22Rv1 (cell line): Measurements from ENCODE around the gene TMEM87A.

Source experiments
- H3K27ac ChIP-seq: fragments of 450-650 bp; 2 replicates; pipeline ENCODE4 v1.5.1; 2017
- ZFX ChIP-seq: fragments of 450-650 bp; IDR thresholded peaks from 2 replicates; pipeline ENCODE4 v1.6.1; 2017; ENCODE audit warnings: antibody characterized with exemption, borderline replicate concordance
- TF ChIP-seq, protein P1 (sequence below): fragments of 450-650 bp; IDR thresholded peaks from 2 replicates; pipeline ENCODE4 v1.5.1; 2017; ENCODE audit warnings: mild to moderate bottlenecking

TMEM87A gene

DNA sequence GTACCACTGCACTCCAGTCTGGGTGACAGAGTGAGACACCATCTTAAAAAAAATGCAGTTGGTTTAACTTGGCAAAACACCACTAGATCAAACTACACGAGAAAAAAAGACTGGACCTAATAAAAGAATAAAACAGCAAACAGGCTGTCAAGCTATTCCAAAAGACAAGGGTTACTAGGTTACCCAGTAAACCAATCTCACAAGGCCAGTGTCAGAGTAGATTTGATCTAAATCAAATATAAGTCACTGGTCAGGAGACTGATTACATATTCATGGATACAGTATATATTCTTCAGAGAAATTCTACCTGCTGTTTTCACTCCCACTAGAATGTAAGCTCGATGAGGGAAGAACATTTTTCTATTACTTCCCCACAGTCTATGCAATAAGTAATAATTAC is 2.7 kb downstream of the TMEM87A start:
- H3K27ac ChIP-seq = peak overlapping the region; percentile 97
- no peak for TF ChIP-seq ZFX
- TF ChIP-seq, protein P1, sequence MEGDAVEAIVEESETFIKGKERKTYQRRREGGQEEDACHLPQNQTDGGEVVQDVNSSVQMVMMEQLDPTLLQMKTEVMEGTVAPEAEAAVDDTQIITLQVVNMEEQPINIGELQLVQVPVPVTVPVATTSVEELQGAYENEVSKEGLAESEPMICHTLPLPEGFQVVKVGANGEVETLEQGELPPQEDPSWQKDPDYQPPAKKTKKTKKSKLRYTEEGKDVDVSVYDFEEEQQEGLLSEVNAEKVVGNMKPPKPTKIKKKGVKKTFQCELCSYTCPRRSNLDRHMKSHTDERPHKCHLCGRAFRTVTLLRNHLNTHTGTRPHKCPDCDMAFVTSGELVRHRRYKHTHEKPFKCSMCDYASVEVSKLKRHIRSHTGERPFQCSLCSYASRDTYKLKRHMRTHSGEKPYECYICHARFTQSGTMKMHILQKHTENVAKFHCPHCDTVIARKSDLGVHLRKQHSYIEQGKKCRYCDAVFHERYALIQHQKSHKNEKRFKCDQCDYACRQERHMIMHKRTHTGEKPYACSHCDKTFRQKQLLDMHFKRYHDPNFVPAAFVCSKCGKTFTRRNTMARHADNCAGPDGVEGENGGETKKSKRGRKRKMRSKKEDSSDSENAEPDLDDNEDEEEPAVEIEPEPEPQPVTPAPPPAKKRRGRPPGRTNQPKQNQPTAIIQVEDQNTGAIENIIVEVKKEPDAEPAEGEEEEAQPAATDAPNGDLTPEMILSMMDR = no peak

DNA sequence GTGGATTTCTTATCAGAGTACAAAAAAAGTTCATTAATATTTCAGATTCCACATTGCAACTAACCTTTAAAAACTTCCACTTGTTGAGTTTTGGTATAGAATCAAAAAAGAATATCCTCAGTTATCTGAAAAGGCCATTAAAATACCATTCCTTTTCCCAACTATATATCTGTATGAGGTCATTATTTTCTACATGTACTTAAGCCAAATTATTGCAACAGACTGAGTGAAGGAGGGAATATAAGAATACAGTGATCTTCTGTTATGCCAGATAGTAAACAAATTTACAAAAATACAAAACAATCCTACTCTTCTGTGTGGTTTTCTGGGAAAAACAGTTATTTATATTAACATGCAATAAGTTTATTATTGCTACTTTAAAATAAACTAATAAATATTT is 5.9 kb downstream of the TMEM87A start:
- no peak overlapping the region for H3K27ac ChIP-seq
- TF ChIP-seq, protein P1 = no peak
- TF ChIP-seq ZFX = no peak

DNA sequence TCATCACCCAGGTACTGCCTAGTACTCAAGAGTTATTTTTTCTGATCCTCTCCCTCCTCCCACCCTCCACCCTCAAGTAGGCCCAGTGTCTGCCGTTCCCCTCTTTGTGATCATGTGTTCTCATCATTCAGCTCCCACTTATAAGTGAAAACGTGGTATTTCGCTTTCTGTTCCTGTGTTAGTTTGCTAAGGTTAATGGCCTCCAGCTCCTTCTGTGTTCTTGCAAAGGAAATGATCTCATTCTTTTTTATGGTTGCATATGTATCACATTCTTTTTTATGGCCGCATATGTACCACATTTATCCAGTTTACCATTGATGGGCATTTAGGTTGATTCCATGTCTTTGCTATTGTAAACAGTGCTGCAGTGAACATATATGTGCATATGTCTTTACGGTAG is 8.4 kb downstream of the TMEM87A start:
- no peak overlapping the region for H3K27ac ChIP-seq
- TF ChIP-seq ZFX = no peak
- TF ChIP-seq, protein P1 = no peak

DNA sequence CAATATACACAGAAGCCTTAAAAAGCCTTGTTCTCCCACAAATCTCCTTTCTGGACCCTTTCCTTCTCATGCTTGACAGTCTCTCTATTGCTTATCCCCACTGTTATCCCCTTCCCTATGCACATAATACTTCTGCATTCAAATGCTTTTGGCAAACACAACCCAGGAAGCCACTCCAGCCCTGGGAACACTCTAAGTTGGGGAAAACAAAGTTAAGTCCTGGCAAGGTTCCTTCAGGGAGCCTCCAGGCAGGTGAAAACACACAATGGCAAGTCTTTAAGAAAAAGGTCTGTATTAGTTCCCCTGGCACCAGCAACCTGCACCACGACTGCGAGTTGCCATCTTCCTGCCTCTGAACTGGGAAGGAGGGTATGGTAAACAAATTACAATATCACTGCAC is 19.9 kb downstream of the TMEM87A start:
- H3K27ac ChIP-seq = no peak overlapping the region
- TF ChIP-seq, protein P1 = no peak
- TF ChIP-seq ZFX = no peak

DNA sequence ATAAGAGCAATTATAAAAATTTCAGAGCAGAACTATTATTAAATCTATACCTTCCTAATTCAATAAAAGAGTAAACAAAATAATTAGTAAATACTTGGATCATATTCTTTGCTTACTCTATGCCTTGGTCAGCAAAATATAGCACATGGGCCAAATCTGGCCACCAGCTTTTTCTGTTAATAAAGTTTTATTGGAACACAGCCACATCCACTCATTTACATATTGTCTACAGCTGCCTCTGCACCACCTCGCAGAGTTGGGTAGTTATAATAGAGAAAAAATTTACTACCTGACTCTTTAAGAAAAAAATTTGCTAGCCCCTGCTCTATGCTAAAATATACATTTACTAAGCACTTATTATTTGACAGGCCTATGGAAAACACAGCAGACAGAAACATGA is 32.4 kb downstream of the TMEM87A start:
- H3K27ac ChIP-seq = no peak overlapping the region
- no peak for TF ChIP-seq ZFX
- TF ChIP-seq, protein P1 = no peak

DNA sequence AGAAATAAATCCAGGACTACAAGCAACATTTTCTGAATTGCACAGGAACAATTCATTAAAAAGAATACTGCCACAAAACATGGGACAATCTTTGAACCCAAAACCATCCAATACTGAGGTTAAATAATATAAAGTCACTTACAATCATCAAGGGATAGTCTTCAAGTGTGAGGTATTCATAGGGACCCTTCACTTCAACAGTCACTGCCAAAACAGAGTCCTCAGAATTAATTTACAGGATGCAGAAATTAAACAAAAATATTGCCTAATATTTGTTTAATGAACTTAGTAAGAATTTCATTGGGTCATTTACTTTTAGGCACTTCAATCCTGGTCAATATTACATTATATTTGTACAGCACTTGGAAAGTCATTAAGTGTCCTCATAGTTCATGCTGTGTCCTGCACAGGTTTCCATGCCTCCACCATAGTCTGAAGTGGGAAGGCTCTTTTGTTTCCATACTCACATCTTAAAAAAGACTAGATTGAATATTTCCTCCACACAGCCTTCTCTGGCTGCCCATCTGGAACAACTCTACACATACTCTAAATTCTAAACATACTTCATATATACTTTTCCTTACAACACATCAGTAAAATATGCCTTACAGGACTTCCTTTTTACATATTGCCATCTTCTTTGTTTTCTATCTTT is 33.6 kb downstream of the TMEM87A start:
- H3K27ac ChIP-seq = no peak overlapping the region
- TF ChIP-seq ZFX = no peak
- TF ChIP-seq, protein P1 = no peak

DNA sequence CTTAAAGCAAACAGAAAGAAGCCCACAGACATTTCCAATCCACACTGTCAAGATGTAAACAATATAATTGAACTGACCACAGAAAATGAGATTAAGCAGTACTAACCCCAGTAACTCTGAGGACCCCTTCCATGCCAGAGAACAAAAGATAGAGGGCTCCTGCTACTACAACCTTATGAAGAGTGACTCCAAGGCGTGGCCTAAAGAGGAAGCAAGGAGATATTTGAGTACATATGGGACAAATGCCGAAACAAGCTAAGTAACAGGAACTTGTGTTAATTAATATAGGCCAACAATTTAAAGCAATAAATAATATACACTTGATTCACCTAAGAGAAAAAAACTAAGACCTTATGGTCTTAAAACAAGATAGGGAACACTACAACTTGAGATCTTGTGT is 40.1 kb downstream of the TMEM87A start:
- TF ChIP-seq ZFX = no peak
- TF ChIP-seq, protein P1 = no peak
- no peak overlapping the region for H3K27ac ChIP-seq
